ENCODE measurements around the gene RBM6.
A peak's percentile ranks its signal among the peaks of the same experiment; 100 is the strongest.
"Not testable (repeated sequence)": the region's sequence is repeated elsewhere in the genome, so short reads cannot be mapped to it uniquely, and the experiment has no call there.

Gene RBM6

DNA sequence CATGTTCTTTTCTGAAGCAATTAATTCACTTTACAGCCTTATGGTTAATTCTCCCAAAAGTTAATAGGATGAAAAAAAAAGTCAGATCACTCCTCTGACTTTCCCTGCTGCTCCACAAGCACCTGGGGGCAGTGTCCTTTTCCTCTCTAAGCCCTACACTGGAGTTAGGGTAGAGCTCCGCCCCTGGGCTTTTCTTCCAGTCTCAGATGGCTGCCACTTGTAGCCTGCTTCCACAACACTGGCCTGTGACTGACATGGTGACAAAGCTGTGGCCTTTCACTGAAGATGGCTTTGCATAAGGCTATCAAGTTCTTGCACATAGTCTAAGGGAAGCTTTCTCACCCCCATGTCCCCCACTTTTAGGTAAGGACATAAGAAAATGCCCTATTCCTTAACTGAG, 9.0 kb upstream of the RBM6 start:
- TF ChIP-seq, protein P1, sequence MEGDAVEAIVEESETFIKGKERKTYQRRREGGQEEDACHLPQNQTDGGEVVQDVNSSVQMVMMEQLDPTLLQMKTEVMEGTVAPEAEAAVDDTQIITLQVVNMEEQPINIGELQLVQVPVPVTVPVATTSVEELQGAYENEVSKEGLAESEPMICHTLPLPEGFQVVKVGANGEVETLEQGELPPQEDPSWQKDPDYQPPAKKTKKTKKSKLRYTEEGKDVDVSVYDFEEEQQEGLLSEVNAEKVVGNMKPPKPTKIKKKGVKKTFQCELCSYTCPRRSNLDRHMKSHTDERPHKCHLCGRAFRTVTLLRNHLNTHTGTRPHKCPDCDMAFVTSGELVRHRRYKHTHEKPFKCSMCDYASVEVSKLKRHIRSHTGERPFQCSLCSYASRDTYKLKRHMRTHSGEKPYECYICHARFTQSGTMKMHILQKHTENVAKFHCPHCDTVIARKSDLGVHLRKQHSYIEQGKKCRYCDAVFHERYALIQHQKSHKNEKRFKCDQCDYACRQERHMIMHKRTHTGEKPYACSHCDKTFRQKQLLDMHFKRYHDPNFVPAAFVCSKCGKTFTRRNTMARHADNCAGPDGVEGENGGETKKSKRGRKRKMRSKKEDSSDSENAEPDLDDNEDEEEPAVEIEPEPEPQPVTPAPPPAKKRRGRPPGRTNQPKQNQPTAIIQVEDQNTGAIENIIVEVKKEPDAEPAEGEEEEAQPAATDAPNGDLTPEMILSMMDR (IDR thresholded peaks at IDR 0.05) = no peak
- Histone ChIP-seq H3K9me3 (no peaks in the 10 kb centered on the region), H3K36me3 (no peaks in the 10 kb centered on the region), H3K27ac (no peak overlapping the region), H3K27me3 (no peaks in the 10 kb centered on the region), H3K4me3 (ENCODE audit: low read depth in 1 of 2, low read length in 1 of 2) (no peak overlapping the region), H3K4me1 (ENCODE audit: control insufficient read depth in 1 of 2, insufficient read depth in 1 of 2, low read depth in 1 of 2, low read length in 1 of 2) (peaks cover 63 to 66% of the 10 kb centered on the region in 2 experiments)

DNA sequence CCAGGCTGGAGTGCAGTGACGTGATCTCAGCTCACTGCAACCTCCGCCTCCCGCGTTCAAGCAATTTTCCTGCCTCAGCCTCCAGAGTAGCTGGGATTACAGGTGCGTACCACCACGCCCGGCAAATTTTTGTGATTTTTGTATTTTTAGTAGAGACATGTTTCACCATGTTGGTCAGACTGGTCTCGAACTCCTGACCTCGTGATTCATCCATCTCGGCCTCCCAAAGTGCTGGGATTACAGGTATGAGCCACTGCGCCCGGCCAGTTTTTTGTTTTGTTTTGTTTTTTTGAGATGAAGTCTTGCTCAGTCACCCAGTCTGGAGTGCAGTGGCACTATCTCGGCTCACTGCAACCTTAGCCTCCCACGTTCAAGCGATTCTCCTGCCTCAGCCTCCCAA, 7.7 kb upstream of the RBM6 start:
- H3K4me1 ChIP-seq (ENCODE audit: control insufficient read depth in 1 of 2, insufficient read depth in 1 of 2, low read depth in 1 of 2, low read length in 1 of 2) = peaks cover 77 to 79% of the 10 kb centered on the region in 2 experiments
- not testable (repeated sequence) for H3K36me3 ChIP-seq; H3K27ac ChIP-seq; H3K27me3 ChIP-seq; H3K9me3 ChIP-seq; H3K4me3 ChIP-seq (ENCODE audit: low read depth in 1 of 2, low read length in 1 of 2)

DNA sequence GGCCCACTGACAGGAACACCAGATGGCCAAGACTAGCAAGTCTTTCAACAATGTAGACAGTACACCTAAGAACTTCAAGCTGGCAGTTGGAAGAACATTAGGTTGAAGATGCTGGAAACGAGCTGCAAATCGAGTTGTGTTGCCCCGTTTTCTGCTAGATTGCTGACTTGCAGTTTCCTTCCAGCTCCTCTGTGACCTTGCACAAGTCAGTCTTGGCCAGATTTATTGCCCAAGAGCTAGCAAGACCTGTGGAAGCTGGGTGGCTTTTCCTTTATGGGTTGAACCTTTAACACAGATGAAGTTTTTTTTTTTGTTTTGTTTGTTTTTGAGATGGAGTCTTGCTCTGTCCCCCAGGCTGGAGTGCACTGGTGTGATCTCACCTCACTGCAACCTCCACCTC, 2.9 kb upstream of the RBM6 start:
- Histone ChIP-seq H3K27ac (peak overlapping the region; percentile 75), H3K4me1 (ENCODE audit: control insufficient read depth in 1 of 2, insufficient read depth in 1 of 2, low read depth in 1 of 2, low read length in 1 of 2) (peaks cover 79 to 83% of the 10 kb centered on the region in 2 experiments), H3K9me3 (no peaks in the 10 kb centered on the region), H3K27me3 (no peaks in the 10 kb centered on the region), H3K36me3 (no peaks in the 10 kb centered on the region), H3K4me3 (ENCODE audit: low read depth in 1 of 2, low read length in 1 of 2) (peak overlapping the region in 1 of 2 experiments; percentile 30)
- TF ChIP-seq, protein P1 (IDR thresholded peaks at IDR 0.05) = no peak

DNA sequence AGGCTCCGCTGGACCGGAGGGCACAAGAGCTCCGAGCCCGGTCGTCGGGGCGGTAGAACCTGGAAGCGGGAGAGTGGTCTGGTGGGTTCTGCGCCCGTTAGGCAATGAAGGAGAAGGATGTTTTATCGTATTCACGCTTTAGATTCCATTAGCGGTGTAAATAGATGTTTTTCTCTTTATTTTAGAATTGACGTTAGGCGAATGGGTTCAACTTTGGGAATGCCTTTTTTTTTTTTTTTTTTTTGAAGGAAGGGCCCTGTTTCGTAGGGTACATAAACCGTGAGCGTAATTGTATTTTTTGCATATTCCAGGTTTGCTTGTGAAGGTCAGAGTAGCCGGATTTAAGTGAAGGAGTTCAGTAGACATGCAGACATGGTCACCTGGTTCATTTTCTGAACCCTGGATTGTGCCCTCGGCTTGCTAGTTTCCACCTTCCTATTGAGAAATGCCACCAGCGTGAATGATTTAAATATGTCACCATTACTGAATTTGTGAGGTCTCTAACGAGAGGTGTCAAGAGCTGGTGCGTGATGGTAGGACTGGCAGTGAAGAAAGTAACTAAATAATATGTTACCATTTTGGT, 808 bp downstream of the RBM6 start:
- TF ChIP-seq, protein P1 (IDR thresholded peaks at IDR 0.05) = no peak
- Histone ChIP-seq H3K4me1 (ENCODE audit: control insufficient read depth in 1 of 2, insufficient read depth in 1 of 2, low read depth in 1 of 2, low read length in 1 of 2) (peaks cover 45 to 53% of the 10 kb centered on the region in 2 experiments), H3K36me3 (no peaks in the 10 kb centered on the region), H3K4me3 (ENCODE audit: low read depth in 1 of 2, low read length in 1 of 2) (peak overlapping the region; percentile 95 to 96), H3K27me3 (no peaks in the 10 kb centered on the region), H3K27ac (peak overlapping the region; percentile 97), H3K9me3 (no peaks in the 10 kb centered on the region)

DNA sequence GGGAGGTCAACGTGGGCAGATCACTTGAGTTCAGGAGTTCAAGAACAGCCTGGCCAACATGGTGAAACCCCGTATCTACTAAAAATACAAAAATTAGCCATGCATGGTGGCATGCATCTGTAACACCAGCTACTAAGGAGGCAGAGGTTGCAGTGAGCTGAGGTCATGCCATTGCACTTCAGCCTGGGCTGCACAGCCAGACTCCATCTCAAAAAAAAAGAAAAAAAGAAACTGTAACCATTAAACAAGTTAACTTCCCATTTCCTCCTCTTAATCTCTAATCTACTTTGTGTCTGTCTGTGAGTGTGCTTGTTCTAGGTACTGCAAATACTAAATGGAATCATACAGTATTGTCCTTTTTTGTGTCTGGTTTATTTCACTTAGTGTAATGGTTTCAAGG, 2.7 kb downstream of the RBM6 start:
- Histone ChIP-seq H3K27ac (no peak overlapping the region), H3K9me3 (no peaks in the 10 kb centered on the region), H3K4me3 (ENCODE audit: low read depth in 1 of 2, low read length in 1 of 2) (peak overlapping the region in 1 of 2 experiments; percentile 7), H3K4me1 (ENCODE audit: control insufficient read depth in 1 of 2, insufficient read depth in 1 of 2, low read depth in 1 of 2, low read length in 1 of 2) (peaks cover 26 to 34% of the 10 kb centered on the region in 2 experiments), H3K36me3 (peaks cover 4% of the 10 kb centered on the region), H3K27me3 (no peaks in the 10 kb centered on the region)
- TF ChIP-seq, protein P1 (IDR thresholded peaks at IDR 0.05) = no peak

DNA sequence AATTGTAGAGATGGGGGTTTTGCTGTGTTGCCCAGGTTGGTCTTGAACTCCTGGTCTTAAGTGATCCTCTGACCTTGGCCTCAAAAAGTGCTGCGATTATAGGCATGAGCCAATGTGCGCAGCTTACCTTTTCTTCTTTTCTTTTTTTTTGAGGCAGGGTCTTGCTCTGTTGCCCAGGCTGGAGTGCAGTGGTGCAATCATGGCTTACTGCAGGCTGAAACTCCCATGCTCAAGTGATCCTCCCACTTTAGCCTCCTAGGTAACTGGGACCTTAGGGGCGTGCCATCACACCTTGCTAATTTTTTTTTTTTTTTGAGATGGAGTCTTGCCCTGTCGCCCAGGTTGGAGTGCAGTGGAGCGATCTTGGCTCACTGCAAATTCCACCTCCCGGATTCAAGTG, 13.0 kb downstream of the RBM6 start:
- Histone ChIP-seq H3K27me3 (no peaks in the 10 kb centered on the region), H3K36me3 (no peaks in the 10 kb centered on the region), H3K27ac (no peak overlapping the region), H3K4me3 (ENCODE audit: low read depth in 1 of 2, low read length in 1 of 2) (no peak overlapping the region), H3K4me1 (ENCODE audit: control insufficient read depth in 1 of 2, insufficient read depth in 1 of 2, low read depth in 1 of 2, low read length in 1 of 2) (no peaks in the 10 kb centered on the region), H3K9me3 (no peaks in the 10 kb centered on the region)
- TF ChIP-seq, protein P1 (IDR thresholded peaks at IDR 0.05) = no peak
